IMR-90 (cell line): ENCODE results near the gene ACAP1. TPM values are rescaled to one million over a fixed set of nuclear protein-coding genes. Genes with fewer than 3 reads are reported as not detected.

Source experiments
- ATAC-seq: fragments of 200-7000 bp; cut with Tn5 transposase; 2 replicates; pipeline ENCODE4 v1.9.1; 2020; ENCODE audit warnings: low read depth, mild to moderate bottlenecking, moderate library complexity
- BruUV-seq: library from RNA; stranded (reverse); fragments of 400-500 nt; replicated peaks from 2 replicates; lab custom pipeline; 2021; lab: Mats Ljungman, UMichigan
- CTCF ChIA-PET: fragments of 300-600 bp; formaldehyde crosslinking; extraction: SDS; loops from one replicate; lab custom pipeline; 2021; ENCODE audit warnings: antibody characterized with exemption; lab: Yijun Ruan, JAX
- POLR2A ChIA-PET: fragments of 300-600 bp; sonication (Branson Sonifier 250); formaldehyde crosslinking; loops from one replicate; lab custom pipeline; 2022; ENCODE audit warnings: antibody characterized with exemption; ENCODE audit not compliant: unreplicated experiment; lab: Charles Lee
- DNase-seq: peaks from one replicate; pipeline ENCODE4 v3.0.0; 2013
- H2AFZ ChIP-seq: replicated peaks from 2 replicates; pipeline ENCODE3; 2013; ENCODE audit warnings: low read length, mild to moderate bottlenecking; ENCODE audit not compliant: poor library complexity
- H2AK5ac ChIP-seq: 2 replicates; pipeline ENCODE4 v1.6.1; 2013; ENCODE audit warnings: low read depth, low read length, inconsistent platforms
- H2AK9ac ChIP-seq: replicated peaks from 2 replicates; pipeline ENCODE3; 2013; ENCODE audit warnings: mild to moderate bottlenecking, low read depth, low read length, moderate library complexity; ENCODE audit not compliant: poor library complexity
- H2BK120ac ChIP-seq: 2 replicates; pipeline ENCODE4 v1.6.1; 2013; ENCODE audit warnings: low read depth, low read length, inconsistent platforms
- H2BK15ac ChIP-seq: 3 replicates; pipeline ENCODE4 v1.6.1; 2013; ENCODE audit warnings: low read depth, low read length, inconsistent platforms
- H2BK20ac ChIP-seq: 2 replicates; pipeline ENCODE4 v1.6.1; 2013; ENCODE audit warnings: low read depth, mild to moderate bottlenecking, inconsistent platforms, low read length, moderate library complexity
- H2BK5ac ChIP-seq: 2 replicates; pipeline ENCODE4 v1.6.1; 2013; ENCODE audit warnings: mild to moderate bottlenecking, low read depth, low read length, inconsistent platforms; ENCODE audit not compliant: poor library complexity, severe bottlenecking
- H3K14ac ChIP-seq: replicated peaks from 2 replicates; pipeline ENCODE4 v1.6.1; 2013; ENCODE audit warnings: low read depth, low read length, inconsistent platforms
- H3K18ac ChIP-seq: 2 replicates; pipeline ENCODE4 v1.6.1; 2013; ENCODE audit warnings: low read depth, low read length, control low read depth
- H3K23ac ChIP-seq: 2 replicates; pipeline ENCODE4 v1.6.1; 2013; ENCODE audit warnings: low read depth, low read length, inconsistent platforms
- H3K27ac ChIP-seq: 2 replicates; pipeline ENCODE4 v1.5.1; 2013; ENCODE audit warnings: mild to moderate bottlenecking, control low read depth, low read length; ENCODE audit not compliant: insufficient read depth
- H3K27me3 ChIP-seq: 2 replicates; pipeline ENCODE4 v1.6.1; 2013; ENCODE audit warnings: low read length; ENCODE audit not compliant: control insufficient read depth, insufficient read depth
- H3K36me3 ChIP-seq: 2 replicates; pipeline ENCODE4 v1.6.1; 2013; ENCODE audit warnings: low read length, mixed read lengths; ENCODE audit not compliant: control insufficient read depth, insufficient read depth
- H3K4ac ChIP-seq: 2 replicates; pipeline ENCODE4 v1.6.1; 2013; ENCODE audit warnings: low read depth, low read length, inconsistent platforms
- H3K4me1 ChIP-seq: 2 replicates; pipeline ENCODE4 v1.6.1; 2013; ENCODE audit warnings: low read length, mixed read lengths; ENCODE audit not compliant: control insufficient read depth, insufficient read depth
- H3K4me2 ChIP-seq: 2 replicates; pipeline ENCODE4 v1.6.1; 2013; ENCODE audit warnings: low read depth, mild to moderate bottlenecking, control low read depth, low read length, moderate library complexity
- H3K4me3 ChIP-seq: 2 replicates; pipeline ENCODE4 v1.5.1; 2013; ENCODE audit warnings: low read depth, mild to moderate bottlenecking, control low read depth, low read length, moderate library complexity; ENCODE audit not compliant: insufficient read depth
- H3K56ac ChIP-seq: 2 replicates; pipeline ENCODE4 v1.6.1; 2013; ENCODE audit warnings: low read length, inconsistent platforms; ENCODE audit not compliant: insufficient read depth; ENCODE audit errors: extremely low read depth
- H3K79me1 ChIP-seq, 2 experiments: 2 replicates each; pipeline ENCODE4 v1.6.1; 2013; ENCODE audit warnings: low read length in 2 of 2, inconsistent platforms in 1 of 2, low read depth in 1 of 2
- H3K9ac ChIP-seq: 2 replicates; pipeline ENCODE4 v1.6.1; 2013; ENCODE audit warnings: low read depth, low read length, control low read depth
- H3K9me1 ChIP-seq: 2 replicates; pipeline ENCODE4 v1.6.1; 2013; ENCODE audit warnings: low read length, inconsistent platforms; ENCODE audit not compliant: insufficient read depth
- H3K9me3 ChIP-seq: 2 replicates; pipeline ENCODE4 v1.6.1; 2013; ENCODE audit warnings: low read length; ENCODE audit not compliant: control insufficient read depth, insufficient read depth
- H4K20me1 ChIP-seq: 2 replicates; pipeline ENCODE4 v1.6.1; 2013; ENCODE audit warnings: low read length, inconsistent platforms; ENCODE audit not compliant: insufficient read depth
- H4K5ac ChIP-seq: 2 replicates; pipeline ENCODE4 v1.6.1; 2013; ENCODE audit warnings: mild to moderate bottlenecking, low read depth, low read length, control low read depth
- H4K8ac ChIP-seq, 2 experiments: 2 replicates each; pipeline ENCODE4 v1.6.1; 2013; ENCODE audit warnings: low read depth in 2 of 2, low read length in 2 of 2, control low read depth in 1 of 2, inconsistent platforms in 1 of 2
- H4K91ac ChIP-seq: 2 replicates; pipeline ENCODE4 v1.6.1; 2013; ENCODE audit warnings: low read depth, low read length, inconsistent platforms; ENCODE audit not compliant: insufficient read depth
- BHLHE40 ChIP-seq: fragments of 150-350 bp; IDR thresholded peaks from 2 replicates; pipeline ENCODE4 v1.6.1; 2016; ENCODE audit warnings: mild to moderate bottlenecking, low read depth, low read length
- ELK1 ChIP-seq: fragments of 150-350 bp; IDR thresholded peaks from 2 replicates; pipeline ENCODE4 v1.6.1; 2016; ENCODE audit warnings: low read depth, mild to moderate bottlenecking, low read length, moderate library complexity, borderline replicate concordance
- NFE2L2 ChIP-seq: fragments of 150-350 bp; IDR thresholded peaks from 2 replicates; pipeline ENCODE4 v1.6.1; 2016; ENCODE audit warnings: low read depth, mild to moderate bottlenecking, low read length
- SMC3 ChIP-seq: fragments of 150-350 bp; IDR thresholded peaks from 2 replicates; pipeline ENCODE4 v1.6.1; 2016; ENCODE audit warnings: low read depth, mild to moderate bottlenecking, antibody characterized with exemption, low read length, moderate library complexity
- USF2 ChIP-seq: fragments of 150-350 bp; IDR thresholded peaks from 2 replicates; pipeline ENCODE4 v1.6.1; 2017; ENCODE audit warnings: mild to moderate bottlenecking, antibody characterized with exemption, low read length, low read depth
- WGBS, 2 experiments: methylation state at CpG; one replicate each; pipeline versions ENCODE4 v1.1.5 to v1.1.7; 2013; ENCODE audit warnings: missing lambda C conversion rate in 2 of 2; ENCODE audit not compliant: insufficient read length in 1 of 2; ENCODE audit errors: extremely low coverage in 2 of 2; 5-methylcytosine and 5-hydroxymethylcytosine counted together
- dilution Hi-C: fragments of 300-500 bp; cut with HindIII; formaldehyde crosslinking; loops from one replicate; pipeline ENCODE4 v1.14.3; 2018; ENCODE audit warnings: low sequenced_read_pairs; ENCODE audit not compliant: unreplicated experiment
- in situ Hi-C: fragments of 300-500 bp; cut with MboI; formaldehyde crosslinking; loops from 3 replicates; pipeline ENCODE4 v1.14.3; 2019; ENCODE audit warnings: low sequenced_read_pairs, inconsistent platforms, mixed read lengths
- intact Hi-C: fragments of 100-400 bp; cut with micrococcal nuclease; formaldehyde crosslinking; loops from 2 replicates; pipeline ENCODE4 v1.10.0; 2022
- polyA plus RNA-seq, 3 experiments: library from polyadenylated mRNA; depleted of rRNA; stranded (reverse); fragments of >200 nt; gene quantifications; 2 replicates each; pipeline ENCODE4 v1.2.3, GENCODE V29; 2012; ENCODE audit warnings: low replicate concordance in 1 of 3
- total RNA-seq: library from RNA; depleted of rRNA; stranded (reverse); fragments of >200 nt; gene quantifications from 2 replicates; pipeline ENCODE4 v1.2.3, GENCODE V29; 2012

Gene ACAP1
- total and polyA plus RNA-seq, 2 of the 4 experiments (the other 2 are of a cell fraction) = under 0.01 to 2.1 TPM

- dilution Hi-C loops = no loop called here
- Histone ChIP-seq H3K36me3 (peaks cover 44% of the 10 kb centered on the region), H3K14ac (no peak overlapping the region), H3K4me1 (peaks cover 5% of the 10 kb centered on the region), H2BK20ac (no peak overlapping the region), H3K4me2 (no peak overlapping the region), H2AFZ (no peak overlapping the region), H3K9me1 (peaks cover 3% of the 10 kb centered on the region; the same call in 1 of the 2 replicates), H3K4me3 (no peak overlapping the region), H2AK9ac (no peak overlapping the region), H3K18ac (no peak overlapping the region), H3K27me3 (no peaks in the 10 kb centered on the region; the same call in 1 of the 2 replicates), H4K91ac (no peak overlapping the region), H2BK5ac (no peak overlapping the region), H4K20me1 (no peaks in the 10 kb centered on the region), H2BK15ac (no peak overlapping the region), H2BK120ac (no peak overlapping the region), H3K4ac (no peak overlapping the region), H4K8ac (no peak overlapping the region), H3K79me1 (peaks cover 11 to 23% of the 10 kb centered on the region in 2 experiments), H2AK5ac (no peak overlapping the region), H3K9me3 (no peaks in the 10 kb centered on the region), H3K27ac (no peak overlapping the region), H3K23ac (no peak overlapping the region), H4K5ac (no peak overlapping the region), H3K9ac (no peak overlapping the region), H3K56ac (no peak overlapping the region)
- ChIA-PET CTCF (no interaction called here), POLR2A (interaction anchor here (1.0 kb wide), 1 partner anchor 15 kb away, joined by 3 read pairs; the partner anchor contains the start of gene TMEM256)
- in situ Hi-C loops = no loop called here
- TF ChIP-seq BHLHE40 (no peak), USF2 (no peak), NFE2L2 (no peak), ELK1 (no peak), SMC3 (no peak)
- ATAC-seq (no peak), DNase-seq (no peak)
- WGBS, 2 experiments = 93% methylated on average over 3 of the region's 10 CpGs; no CpG with 5 or more reads in 1 of the 2 experiments
- BruUV-seq = no TSS peak
- intact Hi-C loops = no loop called here
Observed at GRCh38 chr17:7388856-7389255, 52.5 kb downstream of the ACAP1 start.
